Left lung (tissue), 10 donors: ENCODE results near the gene NDUFAF8. TPM values are rescaled to one million over a fixed set of nuclear protein-coding genes. Genes with fewer than 3 reads are reported as not detected.

Experiments used
- ATAC-seq: fragments of 200-7000 bp; cut with Tn5 transposase; one replicate; pipeline ENCODE4 v1.9.1; 2020; ENCODE audit warnings: moderate library complexity
- DNase-seq, 4 donors: peaks; one replicate each; pipeline ENCODE4 v3.0.0-alpha.2; 2013 to 2020
- H3K27ac ChIP-seq, 2 donors: fragments of 200-600 bp; sonication (generic) in 1 of 2; one replicate each; pipeline versions ENCODE4 v1.5.0 to v1.8.0; 2020 to 2021
- H3K27me3 ChIP-seq, 2 donors: fragments of 200-600 bp; sonication (generic) in 1 of 2; one replicate each; pipeline versions ENCODE4 v1.5.0 to v1.8.0; 2020 to 2021
- H3K36me3 ChIP-seq, 2 donors: fragments of 200-600 bp; sonication (generic) in 1 of 2; one replicate each; pipeline versions ENCODE4 v1.5.0 to v1.8.0; 2020 to 2021
- H3K4me1 ChIP-seq, 2 donors: fragments of 200-600 bp; one replicate each; pipeline ENCODE4 v1.8.0; 2021
- H3K4me3 ChIP-seq, 2 donors: fragments of 200-600 bp; sonication (generic) in 1 of 2; one replicate each; pipeline versions ENCODE4 v1.5.0 to v1.8.0; 2020 to 2021; ENCODE audit warnings: mild to moderate bottlenecking in 1 of 2
- H3K9me3 ChIP-seq, 2 donors: fragments of 200-600 bp; sonication (generic) in 1 of 2; one replicate each; pipeline versions ENCODE4 v1.5.0 to v1.8.0; 2020 to 2021
- CTCF ChIP-seq, 2 donors: fragments of 200-600 bp; sonication (generic) in 1 of 2; IDR thresholded peaks; one replicate each; pipeline versions ENCODE4 v1.5.0 to v1.8.0; 2021; ENCODE audit warnings: antibody characterized with exemption in 2 of 2
- intact Hi-C, 2 donors: fragments of 100-400 bp; cut with DNase I; formaldehyde crosslinking; loops; one replicate each; pipeline versions ENCODE4 v1.11.2 to v1.14.2; 2022
- polyA plus RNA-seq, 6 donors: library from polyadenylated mRNA; unstranded; fragments of 120-200 nt; gene quantifications; one replicate each; pipeline ENCODE4 v1.2.1, GENCODE V29; 2013; ENCODE audit not compliant: insufficient read length in 6 of 6
- total RNA-seq, 2 donors: library from RNA; stranded (reverse); fragmentation: NEBNext Ultra II Directional; extraction: Animal tissue kit (Norgen Biotek cat#: 25700); gene quantifications; one replicate each; pipeline ENCODE4 v1.2.1, GENCODE V29; 2021
- donor health status: DM: no; HTN: yes; CAD: no.
- donor health status: DM: no; HTN: no; CAD: no.

The NDUFAF8 gene
- total and polyA plus RNA-seq, 8 donors, result 27.5 to 48.0 (median 39.1) TPM

GRCh38 chr17:81218991-81219390, 20.1 kb upstream of the NDUFAF8 start:
- Histone ChIP-seq H3K4me3 (no peak overlapping the region), H3K4me1 (peaks cover 8 to 24% of the 10 kb centered on the region in 2 donors), H3K9me3 (no peaks in the 10 kb centered on the region), H3K27me3 (no peaks in the 10 kb centered on the region), H3K27ac (no peak overlapping the region), H3K36me3 (peaks cover 0 to 14% of the 10 kb centered on the region in 2 donors)
- intact Hi-C loops, result no loop called here
- DNase-seq (no peak), ATAC-seq (no peak)
- no peak for TF ChIP-seq CTCF (IDR thresholded peaks at IDR 0.05)

GRCh38 chr17:81219476-81220180, 19.5 kb upstream of the NDUFAF8 start:
- peaks cover 8 to 25% of the 10 kb centered on the region in 2 donors for H3K4me1 ChIP-seq
- intact Hi-C loops, result no loop called here
- H3K4me3 ChIP-seq, result no peak overlapping the region
- ATAC-seq, result no peak
- no peaks in the 10 kb centered on the region for H3K27me3 ChIP-seq
- peaks cover 0 to 14% of the 10 kb centered on the region in 2 donors for H3K36me3 ChIP-seq
- no peaks in the 10 kb centered on the region for H3K9me3 ChIP-seq
- no peak overlapping the region for H3K27ac ChIP-seq
- no peak for TF ChIP-seq CTCF (IDR thresholded peaks at IDR 0.05)
- DNase-seq, result no peak

GRCh38 chr17:81221371-81221841, 17.7 kb upstream of the NDUFAF8 start:
- H3K9me3 ChIP-seq, result no peaks in the 10 kb centered on the region
- H3K4me3 ChIP-seq, result no peak overlapping the region
- intact Hi-C loops, result no loop called here
- H3K36me3 ChIP-seq, result peaks cover 0 to 14% of the 10 kb centered on the region in 2 donors
- H3K27ac ChIP-seq, result no peak overlapping the region
- no peak for DNase-seq
- peaks cover 8 to 25% of the 10 kb centered on the region in 2 donors for H3K4me1 ChIP-seq
- no peak for ATAC-seq
- TF ChIP-seq CTCF (IDR thresholded peaks at IDR 0.05), result no peak
- no peaks in the 10 kb centered on the region for H3K27me3 ChIP-seq

GRCh38 chr17:81221842-81222619, 17.1 kb upstream of the NDUFAF8 start:
- TF ChIP-seq CTCF (IDR thresholded peaks at IDR 0.05), result no peak
- Histone ChIP-seq H3K9me3 (peaks cover 0 to under 1% of the 10 kb centered on the region in 2 donors), H3K36me3 (peaks cover 0 to 14% of the 10 kb centered on the region in 2 donors), H3K4me1 (peaks cover 8 to 25% of the 10 kb centered on the region in 2 donors), H3K4me3 (peak overlapping the region; percentile 75 to 80), H3K27ac (no peak overlapping the region), H3K27me3 (no peaks in the 10 kb centered on the region)
- intact Hi-C loops, result no loop called here
- no peak for ATAC-seq
- DNase-seq, result peak in 1 of 4 donors; percentile 68

- DNase-seq, result no peak
- Histone ChIP-seq H3K9me3 (peaks cover 0 to 2% of the 10 kb centered on the region in 2 donors), H3K36me3 (peaks cover 0 to 14% of the 10 kb centered on the region in 2 donors), H3K27me3 (no peaks in the 10 kb centered on the region), H3K27ac (no peak overlapping the region), H3K4me1 (peaks cover 8 to 25% of the 10 kb centered on the region in 2 donors), H3K4me3 (peak overlapping the region; percentile 75 to 80)
- no peak for ATAC-seq
- TF ChIP-seq CTCF (IDR thresholded peaks at IDR 0.05), result no peak
- intact Hi-C loops, result no loop called here
Observed at GRCh38 chr17:81222620-81222905, 16.6 kb upstream of the NDUFAF8 start.
